ENCODE data around the gene XRCC6. TPM values are rescaled to one million over a fixed set of nuclear protein-coding genes. Genes with fewer than 3 reads are reported as not detected.
"Not testable (repeated sequence)": the region's sequence is repeated elsewhere in the genome, so short reads cannot be mapped to it uniquely, and the experiment has no call there.

XRCC6 gene
- total RNA-seq, 1 donor from 2014 or later: 158 TPM

DNA sequence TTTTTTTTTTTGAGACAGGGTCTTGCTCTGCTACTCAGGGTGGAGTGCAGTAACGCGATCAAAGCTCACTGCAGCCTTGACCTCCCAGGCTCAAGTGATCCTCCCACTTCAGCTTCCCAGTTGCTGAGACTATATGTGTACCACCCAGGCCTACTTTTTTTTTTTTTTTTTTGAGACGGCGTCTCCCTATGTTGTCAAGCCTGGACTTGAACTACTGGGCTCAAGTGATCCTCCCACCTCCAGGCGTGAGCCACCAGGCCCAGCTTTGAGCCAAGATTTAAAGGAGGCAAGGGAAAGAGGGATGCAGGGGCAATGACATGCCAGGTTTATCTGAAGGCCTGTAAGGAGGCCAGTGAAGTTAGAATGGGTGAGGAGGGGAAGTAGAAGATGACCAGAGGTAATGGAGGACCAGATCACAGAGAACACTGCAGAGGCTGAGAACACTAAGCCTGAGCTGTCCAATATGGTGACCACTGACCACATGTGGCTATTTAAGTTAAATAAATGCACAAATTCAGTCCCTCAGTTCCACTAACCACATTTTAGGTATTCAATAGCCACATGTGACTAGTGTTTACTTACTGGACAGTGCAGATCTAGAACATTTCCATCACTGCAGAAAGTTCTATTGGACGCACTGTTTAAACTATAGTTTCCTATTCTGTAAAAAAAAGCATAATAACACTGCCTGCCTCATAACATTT, 8.3 kb upstream of the XRCC6 start:
- DNase-seq (ENCODE audit: extremely low spot score in 2 of 2): no peak
- Histone ChIP-seq H3K4me1 (no peaks in the 10 kb centered on the region), H3K9me3 (no peaks in the 10 kb centered on the region), H3K4me3 (no peak overlapping the region), H3K27me3 (no peaks in the 10 kb centered on the region), H3K36me3 (no peaks in the 10 kb centered on the region), H3K27ac (no peak overlapping the region)
- intact Hi-C loops (cut with DNase I): no loop called here
- TF ChIP-seq POLR2A (IDR thresholded peaks at IDR 0.05) (no peak), POLR2AphosphoS5 (IDR thresholded peaks at IDR 0.05; ENCODE audit: insufficient read depth in 1 of 2, low read depth in 1 of 2) (no peak), CTCF (IDR thresholded peaks at IDR 0.05) (no peak)

DNA sequence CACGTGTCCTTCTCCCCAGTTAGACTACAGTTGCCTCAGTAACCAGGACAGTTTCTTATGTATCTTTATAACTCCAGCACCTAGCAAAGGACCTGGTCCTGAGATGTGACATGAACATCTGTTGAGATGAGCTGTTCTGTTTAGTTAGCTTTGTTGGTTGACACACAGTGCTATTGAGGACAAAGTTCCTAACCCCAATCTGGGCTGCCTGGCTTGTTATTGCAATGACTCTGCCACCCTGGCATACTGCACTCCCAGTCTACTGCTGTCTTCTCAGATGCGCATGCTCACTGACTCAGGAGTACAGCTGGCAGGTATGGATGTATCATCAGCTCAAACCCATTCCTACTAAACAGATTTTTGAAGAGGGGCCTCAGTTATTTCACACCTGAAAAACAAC, 7.6 kb upstream of the XRCC6 start:
- Histone ChIP-seq H3K9me3 (no peaks in the 10 kb centered on the region), H3K4me3 (no peak overlapping the region), H3K36me3 (no peaks in the 10 kb centered on the region), H3K27me3 (no peaks in the 10 kb centered on the region), H3K27ac (no peak overlapping the region), H3K4me1 (no peaks in the 10 kb centered on the region)
- TF ChIP-seq CTCF (IDR thresholded peaks at IDR 0.05) (no peak), POLR2A (IDR thresholded peaks at IDR 0.05) (no peak), POLR2AphosphoS5 (IDR thresholded peaks at IDR 0.05; ENCODE audit: insufficient read depth in 1 of 2, low read depth in 1 of 2) (no peak)
- intact Hi-C loops (cut with DNase I): no loop called here
- no peak for DNase-seq (ENCODE audit: extremely low spot score in 2 of 2)

GRCh38 chr22:41619979-41620588, 1.0 kb upstream of the XRCC6 start:
- intact Hi-C loops (cut with DNase I): no loop called here
- peaks cover 0 to 24% of the 10 kb centered on the region in 2 donors for H3K36me3 ChIP-seq
- DNase-seq (ENCODE audit: extremely low spot score in 2 of 2): peak in 1 of 2 donors; percentile 89
- H3K27me3 ChIP-seq: no peaks in the 10 kb centered on the region
- peak overlapping the region; percentile 96 to 98 for H3K4me3 ChIP-seq
- H3K4me1 ChIP-seq: peaks cover 32% of the 10 kb centered on the region
- H3K27ac ChIP-seq: peak overlapping the region; percentile 99
- TF ChIP-seq POLR2AphosphoS5 (IDR thresholded peaks at IDR 0.05; ENCODE audit: insufficient read depth in 1 of 2, low read depth in 1 of 2): no peak
- TF ChIP-seq CTCF (IDR thresholded peaks at IDR 0.05): no peak
- no peak for TF ChIP-seq POLR2A (IDR thresholded peaks at IDR 0.05)
- H3K9me3 ChIP-seq: no peaks in the 10 kb centered on the region

DNA sequence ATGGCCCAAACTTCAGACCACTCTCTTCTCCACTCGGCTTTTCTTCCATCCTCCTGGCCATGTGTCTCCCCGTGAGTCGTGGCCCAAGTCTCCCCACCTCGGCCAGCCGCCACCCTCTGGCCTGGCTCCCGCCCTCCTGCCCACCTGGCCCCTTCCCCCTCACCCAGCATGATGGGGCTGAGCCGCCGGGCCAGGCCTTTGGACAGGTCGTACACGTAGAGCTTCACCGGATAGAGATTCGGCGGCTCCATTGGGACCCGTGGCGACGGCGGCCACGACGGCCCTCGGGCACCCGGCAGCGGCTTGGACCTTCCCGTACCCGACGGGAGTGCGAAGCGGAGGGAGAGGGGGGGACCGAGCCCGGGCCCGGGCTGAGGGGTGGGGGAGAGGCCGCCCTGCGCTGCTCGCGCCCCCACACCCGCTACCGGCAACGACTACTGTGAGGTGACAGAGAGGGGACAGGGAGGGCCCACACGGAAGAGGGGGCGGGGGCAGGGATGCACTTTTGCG, 451 bp upstream of the XRCC6 start, which contains the start of gene DESI1:
Gene DESI1 (minus strand): TSS at position 455 of the 510 bp plus-strand sequence. CDS start 204 bp downstream, at position 251.
- intact Hi-C loops (cut with DNase I): no loop called here
- peak; percentile 92 to 100 for DNase-seq (ENCODE audit: extremely low spot score in 2 of 2)
- H3K36me3 ChIP-seq: peaks cover 0 to 29% of the 10 kb centered on the region in 2 donors
- peaks cover 32% of the 10 kb centered on the region for H3K4me1 ChIP-seq
- H3K27ac ChIP-seq: peak within 1 kb of the TSS; percentile 99
- H3K4me3 ChIP-seq: peak within 1 kb of the TSS; percentile 96 to 98
- H3K9me3 ChIP-seq: no peaks in the 10 kb centered on the region
- no peaks in the 10 kb centered on the region for H3K27me3 ChIP-seq
- TF ChIP-seq POLR2A (IDR thresholded peaks at IDR 0.05) (peak in 1 of 2 donors; percentile 69), POLR2AphosphoS5 (IDR thresholded peaks at IDR 0.05; ENCODE audit: insufficient read depth in 1 of 2, low read depth in 1 of 2) (no peak)

DNA sequence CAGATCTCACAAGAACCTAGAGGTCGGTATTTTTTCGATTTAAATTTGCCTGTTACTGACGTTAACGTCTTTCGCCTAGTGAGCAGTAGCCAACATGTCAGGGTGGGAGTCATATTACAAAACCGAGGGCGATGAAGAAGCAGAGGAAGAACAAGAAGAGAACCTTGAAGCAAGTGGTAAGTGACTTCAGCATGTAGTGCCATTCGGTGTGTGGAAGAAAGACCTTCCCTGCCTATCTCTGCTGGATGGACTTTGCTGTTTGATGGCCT, 750 bp downstream of the XRCC6 start:
- Histone ChIP-seq H3K27me3 (no peaks in the 10 kb centered on the region), H3K9me3 (no peaks in the 10 kb centered on the region), H3K4me1 (peaks cover 39% of the 10 kb centered on the region), H3K4me3 (peak overlapping the region; percentile 96 to 98), H3K27ac (peak overlapping the region; percentile 99), H3K36me3 (peaks cover 0 to 41% of the 10 kb centered on the region in 2 donors)
- intact Hi-C loops (cut with DNase I): no loop called here
- DNase-seq (ENCODE audit: extremely low spot score in 2 of 2): no peak
- TF ChIP-seq POLR2A (IDR thresholded peaks at IDR 0.05) (no peak), POLR2AphosphoS5 (IDR thresholded peaks at IDR 0.05; ENCODE audit: insufficient read depth in 1 of 2, low read depth in 1 of 2) (no peak)

GRCh38 chr22:41625577-41625976, 4.5 kb downstream of the XRCC6 start:
- DNase-seq (ENCODE audit: extremely low spot score in 2 of 2): no peak
- Histone ChIP-seq H3K9me3 (no peaks in the 10 kb centered on the region), H3K4me1 (peaks cover 20% of the 10 kb centered on the region), H3K36me3 (peaks cover 0 to 71% of the 10 kb centered on the region in 2 donors), H3K4me3 (no peak overlapping the region), H3K27ac (no peak overlapping the region), H3K27me3 (no peaks in the 10 kb centered on the region)
- TF ChIP-seq POLR2A (IDR thresholded peaks at IDR 0.05) (no peak), CTCF (IDR thresholded peaks at IDR 0.05) (no peak), POLR2AphosphoS5 (IDR thresholded peaks at IDR 0.05; ENCODE audit: insufficient read depth in 1 of 2, low read depth in 1 of 2) (no peak)
- intact Hi-C loops (cut with DNase I): no loop called here

- H3K27ac ChIP-seq; H3K27me3 ChIP-seq; intact Hi-C loops (cut with DNase I); H3K9me3 ChIP-seq; DNase-seq (ENCODE audit: extremely low spot score in 2 of 2); H3K4me1 ChIP-seq; H3K4me3 ChIP-seq: not testable (repeated sequence)
- peaks cover 0 to 60% of the 10 kb centered on the region in 2 donors for H3K36me3 ChIP-seq
These were observed 10.0 kb downstream of the XRCC6 start for GRCh38 chr22:41631115-41631514.

GRCh38 chr22:41631615-41632014, 10.5 kb downstream of the XRCC6 start:
- H3K27me3 ChIP-seq; DNase-seq (ENCODE audit: extremely low spot score in 2 of 2); H3K27ac ChIP-seq; H3K4me1 ChIP-seq; H3K4me3 ChIP-seq; intact Hi-C loops (cut with DNase I); H3K9me3 ChIP-seq: not testable (repeated sequence)
- peaks cover 0 to 56% of the 10 kb centered on the region in 2 donors for H3K36me3 ChIP-seq

Data from vagina (tissue), 2 donors.